Measurements from ENCODE around the gene CFAP46. TPM values are rescaled to one million over a fixed set of nuclear protein-coding genes. Genes with fewer than 3 reads are reported as not detected.
A peak's percentile ranks its signal among the peaks of the same experiment; 100 is the strongest.
"Not testable (repeated sequence)": the region's sequence is repeated elsewhere in the genome, so short reads cannot be mapped to it uniquely, and the experiment has no call there.

CFAP46 gene
- total RNA-seq, 1 experiment from 2014 or later: not detected

DNA sequence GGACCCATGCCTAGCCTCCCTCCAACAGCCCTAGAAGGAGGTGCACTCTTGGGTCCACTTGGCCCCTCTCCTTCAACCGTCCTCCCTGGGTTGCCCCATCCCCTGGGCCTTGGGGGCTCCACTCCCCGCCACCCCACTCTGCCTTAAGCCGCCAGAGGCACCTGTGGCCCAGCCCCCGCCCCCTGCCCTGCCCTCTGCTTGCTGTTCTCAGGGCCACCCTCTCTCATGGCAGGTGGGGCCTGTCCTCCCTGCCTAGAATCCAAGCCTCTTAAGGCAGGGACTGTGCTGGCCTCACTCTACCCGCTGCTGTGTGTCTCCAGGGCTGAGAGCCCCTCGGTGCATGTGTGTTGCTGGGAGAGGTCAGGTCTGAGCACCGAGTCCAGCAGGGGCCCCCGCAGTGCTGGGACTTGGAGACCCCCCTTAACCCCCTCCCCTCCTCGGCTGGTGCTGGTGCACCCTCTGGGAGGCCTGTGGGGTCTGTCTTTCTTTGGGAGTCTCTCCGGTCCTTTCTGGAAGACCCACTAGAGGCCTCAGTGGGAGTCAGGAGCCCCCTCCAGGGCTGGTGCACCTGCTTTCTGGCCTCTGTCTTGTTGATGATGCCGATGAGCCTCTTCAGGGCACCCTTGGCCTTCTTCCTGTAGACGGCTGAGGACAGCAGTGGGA is 43.8 kb downstream of the CFAP46 start:
- DNase-seq: no peak
- Mint-ChIP-seq H3K4me1 (ENCODE audit: low read depth, unreplicated experiment) (no peaks in the 10 kb centered on the region), H3K36me3 (ENCODE audit: insufficient read depth, unreplicated experiment) (no peaks in the 10 kb centered on the region), H3K27me3 (ENCODE audit: unreplicated experiment) (peaks cover 52% of the 10 kb centered on the region), H3K4me3 (ENCODE audit: low read depth, unreplicated experiment) (no peak overlapping the region), H3K27ac (ENCODE audit: unreplicated experiment) (no peak overlapping the region), H3K9me3 (ENCODE audit: low read depth, unreplicated experiment) (no peaks in the 10 kb centered on the region)
- CTCF ChIA-PET: interaction anchor here (0.6 to 1.2 kb wide), 2 partner anchors 12 to 522 kb away, joined by 3 to 4 read pairs; no protein-coding TSS in a partner anchor
- intact Hi-C loops (cut with micrococcal nuclease; ENCODE audit: unreplicated experiment): no loop called here
- BruUV-seq (replicated peaks): no TSS peak
- no peak for TF ChIP-seq CTCF (IDR thresholded peaks at IDR 0.05; ENCODE audit: unreplicated experiment)

GRCh38 chr10:132897516-132898381 is 44.6 kb downstream of the CFAP46 start:
- no peaks in the 10 kb centered on the region for H3K36me3 Mint-ChIP-seq (ENCODE audit: insufficient read depth, unreplicated experiment)
- TF ChIP-seq CTCF (IDR thresholded peaks at IDR 0.05; ENCODE audit: unreplicated experiment): no peak
- CTCF ChIA-PET: interaction anchor here (1.2 kb wide), 1 partner anchor 11 kb away, joined by 3 read pairs; no protein-coding TSS in a partner anchor
- H3K27me3 Mint-ChIP-seq (ENCODE audit: unreplicated experiment): peaks cover 52% of the 10 kb centered on the region
- no peak overlapping the region for H3K27ac Mint-ChIP-seq (ENCODE audit: unreplicated experiment)
- H3K4me1 Mint-ChIP-seq (ENCODE audit: low read depth, unreplicated experiment): no peaks in the 10 kb centered on the region
- DNase-seq: no peak
- no peak overlapping the region for H3K4me3 Mint-ChIP-seq (ENCODE audit: low read depth, unreplicated experiment)
- BruUV-seq (replicated peaks): no TSS peak
- intact Hi-C loops (cut with micrococcal nuclease; ENCODE audit: unreplicated experiment): no loop called here
- H3K9me3 Mint-ChIP-seq (ENCODE audit: low read depth, unreplicated experiment): no peaks in the 10 kb centered on the region

DNA sequence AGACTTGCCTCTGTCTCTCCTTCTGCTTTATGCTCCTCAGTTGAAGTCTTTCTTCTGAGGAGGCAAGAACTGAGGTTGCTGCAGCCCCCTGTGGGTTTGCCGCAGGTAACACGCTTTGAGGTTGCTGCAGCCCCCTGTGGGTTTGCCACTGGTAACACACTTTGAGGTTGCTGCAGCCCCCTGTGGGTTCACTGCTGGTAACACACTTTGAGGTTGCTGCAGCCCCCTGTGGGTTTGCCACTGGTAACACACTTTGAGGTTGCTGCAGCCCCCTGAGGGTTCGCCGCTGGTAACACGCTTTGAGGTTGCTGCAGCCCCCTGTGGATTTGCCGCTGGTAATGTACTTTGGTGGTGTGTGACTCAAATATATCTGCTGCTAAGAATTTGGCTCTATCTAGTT is 48.6 kb downstream of the CFAP46 start:
- DNase-seq; intact Hi-C loops (cut with micrococcal nuclease; ENCODE audit: unreplicated experiment); BruUV-seq (replicated peaks): not testable (repeated sequence)

GRCh38 chr10:132893090-132893489 is 49.3 kb downstream of the CFAP46 start:
- Mint-ChIP-seq H3K27me3 (ENCODE audit: unreplicated experiment) (peaks cover 69% of the 10 kb centered on the region), H3K4me3 (ENCODE audit: low read depth, unreplicated experiment) (no peak overlapping the region), H3K36me3 (ENCODE audit: insufficient read depth, unreplicated experiment) (no peaks in the 10 kb centered on the region), H3K9me3 (ENCODE audit: low read depth, unreplicated experiment) (no peaks in the 10 kb centered on the region), H3K4me1 (ENCODE audit: low read depth, unreplicated experiment) (no peaks in the 10 kb centered on the region), H3K27ac (ENCODE audit: unreplicated experiment) (no peak overlapping the region)
- no peak for TF ChIP-seq CTCF (IDR thresholded peaks at IDR 0.05; ENCODE audit: unreplicated experiment)
- intact Hi-C loops (cut with micrococcal nuclease; ENCODE audit: unreplicated experiment): no loop called here
- no TSS peak for BruUV-seq (replicated peaks)
- DNase-seq: no peak
- CTCF ChIA-PET: no interaction called here

More for the DNA sequence above, 48.6 kb downstream of the CFAP46 start:
- peak; percentile 12 for TF ChIP-seq CTCF (IDR thresholded peaks at IDR 0.05; ENCODE audit: unreplicated experiment)
- H3K4me3 Mint-ChIP-seq (ENCODE audit: low read depth, unreplicated experiment); H3K9me3 Mint-ChIP-seq (ENCODE audit: low read depth, unreplicated experiment); H3K4me1 Mint-ChIP-seq (ENCODE audit: low read depth, unreplicated experiment); H3K27ac Mint-ChIP-seq (ENCODE audit: unreplicated experiment); H3K36me3 Mint-ChIP-seq (ENCODE audit: insufficient read depth, unreplicated experiment); CTCF ChIA-PET: not testable (repeated sequence)
- H3K27me3 Mint-ChIP-seq (ENCODE audit: unreplicated experiment): peaks cover 64% of the 10 kb centered on the region

Data from Calu3 (cell line).